ENCODE results near the gene SLC30A2. TPM values are rescaled to one million over a fixed set of nuclear protein-coding genes. Genes with fewer than 3 reads are reported as not detected.

Gene SLC30A2
- total RNA-seq, 4 donors from 2014 or later: 0.14 TPM; not detected in 3

DNA sequence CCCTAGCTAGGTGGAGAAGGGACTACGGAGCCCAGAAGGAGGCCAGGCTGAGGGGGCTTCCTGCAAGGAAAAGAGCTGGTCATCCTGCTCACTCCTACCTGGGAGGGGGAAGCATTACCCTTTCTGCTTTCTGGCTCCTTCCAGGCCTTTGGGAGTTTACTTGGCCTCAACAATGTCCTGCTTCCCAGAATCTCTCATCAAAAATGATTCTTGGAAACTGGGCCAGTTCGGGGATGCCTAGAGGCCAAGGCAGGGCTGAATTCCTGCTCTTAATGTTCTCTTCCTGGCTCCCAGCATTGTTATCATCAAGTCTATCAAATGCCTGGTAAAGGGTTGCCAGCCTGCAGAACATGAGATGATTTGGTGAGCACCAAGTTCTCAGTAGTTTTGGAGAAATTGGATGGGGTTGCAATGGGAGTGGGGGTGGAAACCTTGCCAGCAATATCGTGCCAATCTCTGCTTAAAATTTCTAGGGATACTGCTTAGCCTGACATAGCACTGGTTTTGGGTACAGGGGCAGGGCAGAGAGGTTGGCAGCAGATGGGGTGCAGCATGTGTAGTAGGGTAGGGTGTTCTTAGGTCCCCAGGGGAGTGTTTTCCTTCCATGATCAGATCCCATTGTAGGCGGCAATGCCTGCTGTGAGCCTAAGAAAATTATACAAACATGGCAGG lies 40.3 kb downstream of the SLC30A2 start:
- DNase-seq: no peak

DNA sequence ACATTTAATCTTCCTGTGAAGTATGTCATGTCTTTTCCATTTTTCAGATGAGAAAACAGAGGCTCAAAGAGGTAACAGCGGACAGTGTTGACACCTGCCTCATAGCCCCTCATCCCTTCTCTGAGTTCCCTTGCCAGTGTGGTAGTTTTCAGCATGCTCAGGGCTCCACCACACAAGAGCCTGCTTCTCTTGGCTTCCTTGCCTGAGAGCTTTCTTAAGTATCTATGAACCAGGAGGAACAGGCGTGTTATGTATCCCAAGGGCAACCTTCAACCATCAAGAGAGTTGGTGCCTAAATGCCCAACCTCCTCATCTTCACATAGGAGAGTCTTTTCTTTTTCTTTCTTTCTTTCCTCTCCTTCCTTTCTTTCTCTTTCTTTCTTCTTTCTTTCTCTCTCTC lies 42.2 kb downstream of the SLC30A2 start:
- no peak for DNase-seq
- Histone ChIP-seq H3K36me3 (no peaks in the 10 kb centered on the region), H3K4me3 (no peak overlapping the region), H3K4me1 (peaks cover 0 to under 1% (median under 1%) of the 10 kb centered on the region in 4 donors), H3K27ac (no peak overlapping the region), H3K9me3 (no peaks in the 10 kb centered on the region), H3K27me3 (no peaks in the 10 kb centered on the region)
- intact Hi-C loops (cut with DNase I; ENCODE audit: low total_unique reads): no loop called here
- 73 to 79% methylated on average over 2 of the region's 2 CpGs for WGBS, 2 donors (ENCODE audit: low coverage in 1 of 2)
- in situ Hi-C loops (cut with MboI; ENCODE audit: low pct_ligation_motif_present in 1 of 4, low pct_unique_long_range_greater_than_20kb in 1 of 4, low sequenced_read_pairs in 3 of 4): loop anchor here in 3 of 4 donors (5.0 to 10.0 kb wide), 2 partner anchors 106 to 109 kb away; no protein-coding TSS in a partner anchor
- TF ChIP-seq POLR2A (IDR thresholded peaks at IDR 0.05) (no peak), POLR2AphosphoS5 (IDR thresholded peaks at IDR 0.05) (no peak), EP300 (IDR thresholded peaks at IDR 0.05; ENCODE audit: low read depth) (no peak)
- TF ChIP-seq, protein P1, sequence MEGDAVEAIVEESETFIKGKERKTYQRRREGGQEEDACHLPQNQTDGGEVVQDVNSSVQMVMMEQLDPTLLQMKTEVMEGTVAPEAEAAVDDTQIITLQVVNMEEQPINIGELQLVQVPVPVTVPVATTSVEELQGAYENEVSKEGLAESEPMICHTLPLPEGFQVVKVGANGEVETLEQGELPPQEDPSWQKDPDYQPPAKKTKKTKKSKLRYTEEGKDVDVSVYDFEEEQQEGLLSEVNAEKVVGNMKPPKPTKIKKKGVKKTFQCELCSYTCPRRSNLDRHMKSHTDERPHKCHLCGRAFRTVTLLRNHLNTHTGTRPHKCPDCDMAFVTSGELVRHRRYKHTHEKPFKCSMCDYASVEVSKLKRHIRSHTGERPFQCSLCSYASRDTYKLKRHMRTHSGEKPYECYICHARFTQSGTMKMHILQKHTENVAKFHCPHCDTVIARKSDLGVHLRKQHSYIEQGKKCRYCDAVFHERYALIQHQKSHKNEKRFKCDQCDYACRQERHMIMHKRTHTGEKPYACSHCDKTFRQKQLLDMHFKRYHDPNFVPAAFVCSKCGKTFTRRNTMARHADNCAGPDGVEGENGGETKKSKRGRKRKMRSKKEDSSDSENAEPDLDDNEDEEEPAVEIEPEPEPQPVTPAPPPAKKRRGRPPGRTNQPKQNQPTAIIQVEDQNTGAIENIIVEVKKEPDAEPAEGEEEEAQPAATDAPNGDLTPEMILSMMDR (IDR thresholded peaks at IDR 0.05): no peak

More for the DNA sequence above, 40.3 kb downstream of the SLC30A2 start:
- in situ Hi-C loops (cut with MboI; ENCODE audit: low pct_ligation_motif_present in 1 of 4, low pct_unique_long_range_greater_than_20kb in 1 of 4, low sequenced_read_pairs in 3 of 4) (loop anchor here in 1 of 4 donors (10.0 kb wide), 1 partner anchor 111 kb away; no protein-coding TSS in a partner anchor), intact Hi-C loops (cut with DNase I; ENCODE audit: low total_unique reads) (no loop called here)
- Histone ChIP-seq H3K9me3 (no peaks in the 10 kb centered on the region), H3K36me3 (no peaks in the 10 kb centered on the region), H3K27ac (no peak overlapping the region), H3K4me3 (no peak overlapping the region), H3K27me3 (no peaks in the 10 kb centered on the region), H3K4me1 (no peaks in the 10 kb centered on the region)
- WGBS, 2 donors (ENCODE audit: low coverage in 1 of 2): 40 to 70% methylated on average over 1 to 4 of the region's 4 CpGs
- no peak for TF ChIP-seq POLR2AphosphoS5 (IDR thresholded peaks at IDR 0.05)
- no peak for TF ChIP-seq EP300 (IDR thresholded peaks at IDR 0.05; ENCODE audit: low read depth)
- TF ChIP-seq POLR2A (IDR thresholded peaks at IDR 0.05): no peak
- TF ChIP-seq, protein P1 (IDR thresholded peaks at IDR 0.05): no peak

DNA sequence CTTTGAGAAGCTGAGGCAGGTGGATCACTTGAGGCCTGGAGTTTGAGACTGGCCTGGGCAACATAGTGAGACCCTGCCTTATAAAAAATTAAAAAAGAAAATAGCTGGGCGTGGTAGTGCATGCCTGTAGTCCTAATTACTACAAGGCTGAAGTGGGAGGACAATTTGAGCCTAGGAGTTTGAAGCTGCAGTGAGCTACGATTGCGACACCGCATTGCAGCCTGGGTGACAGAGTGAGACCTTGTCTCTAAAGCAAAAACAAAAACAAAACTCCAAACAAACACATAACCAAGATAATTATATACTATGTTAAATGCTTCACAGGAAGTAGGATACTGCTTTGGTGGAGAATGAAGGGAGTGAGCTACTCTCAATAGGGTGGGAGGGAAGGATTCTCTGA lies 42.7 kb downstream of the SLC30A2 start:
- in situ Hi-C loops (cut with MboI; ENCODE audit: low pct_ligation_motif_present in 1 of 4, low pct_unique_long_range_greater_than_20kb in 1 of 4, low sequenced_read_pairs in 3 of 4) (loop anchor here in 3 of 4 donors (5.0 to 10.0 kb wide), 2 partner anchors 106 to 108 kb away; no protein-coding TSS in a partner anchor), intact Hi-C loops (cut with DNase I; ENCODE audit: low total_unique reads) (no loop called here)
- DNase-seq: no peak
- no peaks in the 10 kb centered on the region for H3K36me3 ChIP-seq
- TF ChIP-seq POLR2AphosphoS5 (IDR thresholded peaks at IDR 0.05) (no peak), EP300 (IDR thresholded peaks at IDR 0.05; ENCODE audit: low read depth) (no peak), POLR2A (IDR thresholded peaks at IDR 0.05) (no peak)
- TF ChIP-seq, protein P1 (IDR thresholded peaks at IDR 0.05): no peak
- H3K27me3 ChIP-seq: no peaks in the 10 kb centered on the region
- H3K9me3 ChIP-seq: no peaks in the 10 kb centered on the region
- WGBS, 2 donors (ENCODE audit: low coverage in 1 of 2): 74 to 76% methylated on average over 4 of the region's 4 CpGs
- H3K27ac ChIP-seq: no peak overlapping the region
- peaks cover 0 to 5% (median 4%) of the 10 kb centered on the region in 4 donors for H3K4me1 ChIP-seq
- H3K4me3 ChIP-seq: no peak overlapping the region

DNA sequence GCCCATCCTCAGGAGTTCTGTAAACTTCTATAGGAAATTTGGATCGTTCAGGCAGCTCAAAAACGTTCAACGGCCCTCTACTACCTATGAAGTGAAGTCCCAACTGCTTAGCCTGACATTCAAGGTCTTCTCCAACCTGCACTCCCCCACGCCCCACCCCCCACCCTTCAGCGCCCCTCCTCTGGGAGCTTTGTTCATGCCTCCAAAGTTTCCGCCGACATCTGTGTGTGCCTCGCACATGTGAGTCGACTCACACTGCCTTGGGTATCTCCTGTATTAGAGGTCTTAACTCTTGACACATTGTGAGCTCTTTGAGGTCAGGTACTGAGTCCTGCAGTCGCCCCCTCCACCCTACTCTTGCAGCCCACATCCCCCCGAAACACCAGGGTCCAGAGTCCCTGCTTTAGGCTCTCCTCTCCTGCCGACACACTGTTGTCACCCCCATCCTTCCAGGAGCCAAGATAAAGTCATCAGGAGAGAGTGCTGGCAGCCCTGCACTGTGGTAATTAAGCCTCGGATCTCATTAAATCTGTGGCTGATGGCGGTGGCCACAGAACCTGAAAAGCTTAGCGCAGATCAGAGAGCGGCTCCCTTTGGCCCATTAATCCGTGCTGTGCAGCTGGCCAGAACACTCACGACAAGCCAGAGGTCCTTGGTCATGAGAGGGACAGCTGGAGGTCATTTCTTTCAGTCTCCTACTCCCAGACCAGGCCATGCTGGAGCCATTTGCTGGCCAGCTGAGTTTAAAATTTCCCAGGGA lies 46.7 kb downstream of the SLC30A2 start:
- no peaks in the 10 kb centered on the region for H3K9me3 ChIP-seq
- no peak for DNase-seq
- H3K4me1 ChIP-seq: peaks cover 4 to 18% (median 11%) of the 10 kb centered on the region in 4 donors
- H3K27me3 ChIP-seq: no peaks in the 10 kb centered on the region
- in situ Hi-C loops (cut with MboI; ENCODE audit: low pct_ligation_motif_present in 1 of 4, low pct_unique_long_range_greater_than_20kb in 1 of 4, low sequenced_read_pairs in 3 of 4): loop anchor here in 1 of 4 donors (5.0 kb wide), 1 partner anchor 102 kb away; no protein-coding TSS in a partner anchor
- intact Hi-C loops (cut with DNase I; ENCODE audit: low total_unique reads): loop anchor here (2.0 to 5.0 kb wide), 2 partner anchors 102 to 197 kb away; partner anchors contain the start of gene SELENON
- 89 to 95% methylated on average over 4 to 18 of the region's 18 CpGs for WGBS, 2 donors (ENCODE audit: low coverage in 1 of 2)
- H3K36me3 ChIP-seq: no peaks in the 10 kb centered on the region
- no peak overlapping the region for H3K27ac ChIP-seq
- TF ChIP-seq POLR2AphosphoS5 (IDR thresholded peaks at IDR 0.05): no peak
- no peak for TF ChIP-seq EP300 (IDR thresholded peaks at IDR 0.05; ENCODE audit: low read depth)
- no peak for TF ChIP-seq POLR2A (IDR thresholded peaks at IDR 0.05)
- TF ChIP-seq, protein P1 (IDR thresholded peaks at IDR 0.05): no peak
- H3K4me3 ChIP-seq: no peak overlapping the region

Measured in transverse colon (tissue), 4 donors.